ENCODE data around the gene STEAP1B. TPM values are rescaled to one million over a fixed set of nuclear protein-coding genes. Genes with fewer than 3 reads are reported as not detected.

Gene STEAP1B
- total RNA-seq, 1 donor from 2014 or later = 24.5 TPM

- DNase-seq = peak; percentile 52
Measured at GRCh38 chr7:22496296-22496888, 3.6 kb downstream of the STEAP1B start.

DNA sequence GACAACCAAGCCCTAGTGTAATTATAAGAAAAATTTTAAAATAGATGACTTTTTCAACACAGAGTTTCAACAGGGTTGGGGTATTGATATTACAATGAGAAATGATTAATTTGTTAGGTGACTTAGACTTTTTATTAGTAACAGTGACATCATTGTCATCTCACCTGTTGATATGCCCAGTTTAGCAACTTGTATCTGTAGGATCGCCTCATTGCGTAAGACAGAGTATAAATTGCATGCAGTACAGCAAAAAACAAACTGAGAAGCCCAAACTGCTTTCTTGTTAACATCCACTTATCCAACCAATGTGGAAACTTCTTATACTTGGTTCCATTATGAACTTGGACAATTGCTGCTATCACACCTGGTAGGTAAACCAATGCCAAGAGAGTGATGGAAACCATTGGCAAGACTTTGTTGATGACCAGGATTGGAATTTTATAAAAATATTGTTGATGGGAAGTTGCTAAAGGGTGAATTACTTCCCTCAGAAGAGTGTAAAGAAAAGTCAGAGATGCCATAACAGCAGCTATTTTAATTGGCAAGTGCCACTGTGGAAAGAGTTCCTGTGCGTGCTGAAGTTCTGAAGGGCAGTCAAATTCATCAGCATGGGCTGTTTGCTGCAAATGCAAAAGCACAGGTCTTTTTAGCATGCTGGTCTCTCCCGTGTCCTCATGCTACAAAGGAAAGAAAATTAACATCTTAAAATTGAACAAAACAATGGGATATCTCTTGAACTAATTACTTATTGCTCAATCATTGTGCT is 6.6 kb downstream of the STEAP1B start:
- peak; percentile 50 for DNase-seq

DNA sequence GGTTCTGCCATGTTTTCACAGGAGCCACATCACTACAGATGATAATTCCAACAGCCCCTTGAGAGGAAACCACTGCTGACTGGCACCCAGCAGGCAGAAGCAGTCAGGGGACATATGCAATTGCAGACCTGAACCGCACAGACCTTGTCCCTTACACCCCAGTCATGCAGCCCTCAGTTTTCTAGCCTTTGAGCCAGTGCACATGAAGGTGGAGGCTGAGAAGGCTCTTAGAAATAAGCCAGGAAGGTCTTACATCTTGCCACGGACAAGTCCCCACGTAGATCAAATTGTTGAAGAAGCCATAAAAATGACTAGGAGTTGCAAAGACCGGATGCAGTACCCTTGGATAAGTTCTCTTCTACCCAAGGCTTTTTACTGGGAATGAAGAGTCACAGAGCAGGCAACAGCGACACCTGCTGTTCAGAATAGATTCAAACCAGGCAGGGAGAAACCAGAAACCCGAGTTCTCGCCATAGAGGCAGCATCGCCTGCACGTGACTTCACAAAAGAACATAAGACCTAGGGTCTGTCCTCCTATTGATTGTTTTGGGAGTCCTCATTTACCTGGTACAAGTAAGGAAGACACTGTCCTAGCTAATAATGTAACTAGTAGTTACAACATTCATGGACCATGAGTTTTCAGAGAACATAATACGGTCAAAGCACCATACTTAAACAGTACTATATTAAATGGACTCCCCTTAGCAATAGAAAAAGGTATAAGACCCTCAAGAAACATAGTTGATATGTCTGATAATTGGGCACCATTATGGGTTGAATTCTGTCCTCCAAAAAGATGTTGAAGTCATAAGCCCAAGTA is 11.1 kb downstream of the STEAP1B start:
- DNase-seq = peak; percentile 92

- DNase-seq = no peak
Measured at GRCh38 chr7:22487978-22488642, 11.9 kb downstream of the STEAP1B start.

DNA sequence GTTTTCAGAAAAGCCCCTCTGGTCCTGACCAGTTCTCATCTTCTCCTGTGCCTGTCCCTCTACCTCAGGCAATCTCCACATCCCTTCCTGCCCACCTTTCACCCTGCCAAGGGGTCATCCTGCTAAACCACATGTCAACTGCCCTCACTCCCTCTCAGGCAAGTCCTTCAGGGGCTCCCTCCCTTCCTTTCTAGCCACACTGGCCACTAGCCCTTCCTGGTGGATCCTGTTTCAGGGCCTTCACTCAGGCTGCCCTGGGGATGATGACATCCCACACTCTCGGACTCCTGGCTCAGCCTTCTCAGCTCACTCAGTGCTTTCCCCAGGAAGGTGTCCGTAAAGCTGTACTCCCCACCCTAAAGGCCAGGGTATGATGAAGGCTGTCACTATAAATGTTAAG is 13.4 kb downstream of the STEAP1B start:
- DNase-seq = no peak

GRCh38 chr7:22485189-22485588 is 14.8 kb downstream of the STEAP1B start:
- DNase-seq = peak; percentile 48

GRCh38 chr7:22482503-22482902 is 17.5 kb downstream of the STEAP1B start:
- DNase-seq = peak; percentile 28

DNA sequence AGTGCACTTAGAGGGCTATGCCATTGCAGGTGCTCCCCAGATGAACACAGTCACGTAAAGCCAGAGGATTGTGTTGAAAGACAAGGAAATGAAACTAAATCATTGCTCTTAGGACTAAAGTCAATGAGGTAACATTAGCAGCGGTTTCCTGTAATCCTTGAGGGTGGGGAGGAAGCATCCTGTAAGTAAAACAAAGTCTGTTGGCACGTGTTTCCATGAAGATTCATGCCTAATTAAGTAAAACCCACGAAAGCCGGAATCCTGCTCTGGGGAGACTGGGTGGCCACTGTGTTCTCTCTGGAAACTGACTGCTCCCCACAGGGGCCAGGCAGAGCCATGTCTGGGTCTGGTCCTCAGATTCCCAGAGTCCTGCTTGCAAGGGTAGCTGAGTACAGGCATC is 18.3 kb downstream of the STEAP1B start:
- peak; percentile 97 for DNase-seq

DNA sequence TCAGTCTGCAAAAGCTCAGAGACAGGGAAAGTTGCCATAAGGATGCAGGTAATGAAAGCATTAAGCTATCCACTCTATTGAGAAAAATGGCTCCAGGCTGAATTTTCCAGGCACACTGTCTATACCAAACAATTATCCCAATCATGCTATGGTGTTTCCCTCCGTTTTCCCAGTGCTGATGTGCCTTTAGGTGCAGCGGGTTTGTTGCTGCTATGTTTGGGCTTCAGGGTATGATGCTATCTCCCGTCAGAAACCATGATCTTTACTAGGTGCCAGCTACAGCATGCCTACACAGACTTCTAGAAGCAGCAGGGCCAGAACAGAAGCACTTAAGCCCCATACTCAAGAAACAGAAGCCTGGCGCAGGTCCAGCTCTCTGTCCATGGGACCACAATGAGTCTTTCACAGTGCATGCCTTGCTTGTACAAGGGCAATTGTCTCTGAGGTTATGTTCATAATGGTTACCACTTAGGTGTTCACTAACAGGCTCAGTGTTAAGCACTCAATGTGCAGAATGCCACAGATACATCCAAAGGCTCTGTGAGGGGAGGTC is 19.4 kb downstream of the STEAP1B start:
- DNase-seq = no peak

- no peak for DNase-seq
Measured at GRCh38 chr7:22477876-22478450, 22.0 kb downstream of the STEAP1B start.

GRCh38 chr7:22477262-22477661 is 22.7 kb downstream of the STEAP1B start:
- no peak for DNase-seq

DNA sequence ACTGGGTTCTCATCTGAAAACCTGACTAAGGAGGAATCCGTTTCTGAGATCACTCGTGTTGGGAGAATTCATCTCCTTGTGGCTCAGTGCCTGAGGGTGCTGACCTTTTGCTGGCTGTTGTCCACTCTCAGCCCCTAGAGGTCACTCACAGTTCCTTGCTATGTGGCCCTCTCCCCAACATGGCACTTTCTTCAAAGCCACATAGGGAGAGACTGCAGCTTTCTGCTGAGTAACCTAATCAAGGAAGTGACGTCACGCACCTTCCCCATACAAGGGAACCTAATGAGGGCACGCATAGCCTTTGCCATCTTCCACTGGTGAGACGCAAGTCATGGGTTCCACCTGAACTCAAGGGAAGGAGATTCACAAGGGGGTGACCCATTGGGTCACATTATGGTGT is 23.2 kb downstream of the STEAP1B start:
- DNase-seq = no peak

GRCh38 chr7:22474645-22475044 is 25.3 kb downstream of the STEAP1B start:
- DNase-seq = no peak

DNA sequence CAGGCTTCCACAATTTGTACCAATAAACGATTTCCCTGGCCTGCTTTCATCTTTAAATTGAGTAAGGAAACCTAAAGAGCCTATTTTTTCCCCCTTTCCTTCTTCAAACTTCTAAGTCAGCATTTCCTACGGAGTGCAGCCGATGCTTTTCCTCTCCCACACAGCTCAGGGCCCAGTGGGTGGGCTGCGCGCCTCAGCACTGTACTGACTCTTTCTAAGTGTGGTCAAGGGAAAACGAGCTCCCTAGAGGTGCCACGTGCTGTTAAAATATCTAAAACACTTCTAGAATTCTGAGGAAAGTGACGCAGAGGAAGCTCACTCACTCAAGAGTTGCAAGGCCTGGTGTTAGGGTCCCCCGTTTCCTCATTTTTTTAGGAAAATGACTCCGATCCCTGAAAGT is 29.0 kb downstream of the STEAP1B start:
- no peak for DNase-seq

- no peak for DNase-seq
Measured at GRCh38 chr7:22469371-22470143, 30.4 kb downstream of the STEAP1B start.

DNA sequence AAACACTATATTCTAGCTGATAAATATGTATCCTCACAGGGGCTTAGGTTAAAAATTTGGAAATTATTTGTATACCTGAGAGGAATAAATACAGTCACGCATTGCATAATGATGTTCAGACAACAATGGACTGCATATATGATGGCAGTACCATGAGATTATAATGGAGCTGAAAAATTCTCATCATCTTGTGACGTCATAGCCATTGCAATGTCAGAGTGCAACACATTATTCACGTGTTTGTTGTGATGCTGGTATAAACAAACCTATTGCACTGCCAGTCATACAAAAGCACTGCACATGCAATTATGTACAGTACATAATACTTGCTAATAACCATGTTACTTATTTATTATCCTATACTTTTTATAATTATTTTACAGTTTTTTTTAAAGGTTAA is 31.4 kb downstream of the STEAP1B start:
- no peak for DNase-seq

DNA sequence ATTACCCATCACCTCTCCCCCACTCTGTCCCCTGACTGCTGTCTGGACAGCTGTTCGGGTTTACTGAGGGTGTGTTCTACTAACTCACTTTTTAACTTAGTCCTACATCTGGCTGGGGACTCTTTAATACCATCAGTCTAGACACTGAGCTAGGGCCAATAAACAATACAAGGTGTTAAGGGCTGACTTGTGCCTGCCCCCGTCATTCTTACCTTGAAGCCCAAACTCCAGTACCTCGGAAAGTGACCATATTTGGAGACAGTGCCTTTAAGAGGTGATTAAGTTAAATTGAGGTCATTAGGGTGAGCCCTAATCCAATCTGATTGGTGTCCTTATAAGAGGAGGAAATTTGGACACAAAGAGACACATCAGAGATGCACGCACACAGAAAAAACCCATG is 35.7 kb downstream of the STEAP1B start:
- DNase-seq = no peak

- DNase-seq = no peak
Measured at GRCh38 chr7:22460363-22460988, 39.5 kb downstream of the STEAP1B start.

GRCh38 chr7:22457471-22457870 is 42.5 kb downstream of the STEAP1B start:
- DNase-seq = no peak

- no peak for DNase-seq
Measured at GRCh38 chr7:22454446-22454845, 45.5 kb downstream of the STEAP1B start.

DNA sequence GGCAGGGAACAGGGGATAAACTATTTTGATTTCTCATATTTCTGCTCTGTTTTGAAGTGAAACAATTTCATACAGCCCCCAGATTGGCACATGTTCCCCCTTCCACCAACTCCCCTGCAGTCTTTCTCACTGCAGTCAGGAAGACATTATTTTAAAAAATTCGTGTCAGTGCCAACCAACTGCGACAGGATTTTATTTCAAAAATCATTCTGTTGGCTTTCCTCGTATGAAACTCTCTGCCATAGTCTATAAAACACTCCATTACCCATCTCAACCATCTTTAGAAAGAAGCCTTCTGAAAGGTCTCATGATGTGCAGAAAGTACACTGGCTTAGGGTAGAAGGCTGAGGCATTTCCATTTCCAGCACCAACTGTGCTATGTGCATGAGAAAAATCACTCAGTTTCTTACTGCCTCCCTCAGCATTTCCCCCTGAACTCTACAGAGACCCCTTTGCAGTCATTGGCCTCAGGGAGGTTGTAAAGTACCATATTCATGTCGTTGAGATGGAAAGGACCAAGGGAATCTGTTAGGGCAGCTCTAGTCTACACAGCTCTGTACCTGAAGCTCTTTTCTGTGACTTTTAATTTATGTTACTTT is 46.9 kb downstream of the STEAP1B start:
- no peak for DNase-seq
